ENCODE measurements around the gene RELT. TPM values are rescaled to one million over a fixed set of nuclear protein-coding genes. Genes with fewer than 3 reads are reported as not detected.

The RELT gene
- total and polyA plus RNA-seq, 2 experiments from 2014 or later = 2.0 to 6.3 TPM

GRCh38 chr11:73391665-73392064 is 15.5 kb downstream of the RELT start:
- TF ChIP-seq CTCF (conservative IDR thresholded peaks at IDR 0.05; ENCODE audit: low read depth in 2 of 2) (no peak), POLR2AphosphoS5 (IDR thresholded peaks at IDR 0.05; ENCODE audit: low read depth) (no peak), ZNF114 (CRISPR knock-in tag; IDR thresholded peaks at IDR 0.05) (no peak), STAT1 (IDR thresholded peaks at IDR 0.05; ENCODE audit: unreplicated experiment) (no peak), EZH2phosphoT487 (IDR thresholded peaks at IDR 0.05; ENCODE audit: unreplicated experiment) (no peak)
- TF ChIP-seq, protein P1, sequence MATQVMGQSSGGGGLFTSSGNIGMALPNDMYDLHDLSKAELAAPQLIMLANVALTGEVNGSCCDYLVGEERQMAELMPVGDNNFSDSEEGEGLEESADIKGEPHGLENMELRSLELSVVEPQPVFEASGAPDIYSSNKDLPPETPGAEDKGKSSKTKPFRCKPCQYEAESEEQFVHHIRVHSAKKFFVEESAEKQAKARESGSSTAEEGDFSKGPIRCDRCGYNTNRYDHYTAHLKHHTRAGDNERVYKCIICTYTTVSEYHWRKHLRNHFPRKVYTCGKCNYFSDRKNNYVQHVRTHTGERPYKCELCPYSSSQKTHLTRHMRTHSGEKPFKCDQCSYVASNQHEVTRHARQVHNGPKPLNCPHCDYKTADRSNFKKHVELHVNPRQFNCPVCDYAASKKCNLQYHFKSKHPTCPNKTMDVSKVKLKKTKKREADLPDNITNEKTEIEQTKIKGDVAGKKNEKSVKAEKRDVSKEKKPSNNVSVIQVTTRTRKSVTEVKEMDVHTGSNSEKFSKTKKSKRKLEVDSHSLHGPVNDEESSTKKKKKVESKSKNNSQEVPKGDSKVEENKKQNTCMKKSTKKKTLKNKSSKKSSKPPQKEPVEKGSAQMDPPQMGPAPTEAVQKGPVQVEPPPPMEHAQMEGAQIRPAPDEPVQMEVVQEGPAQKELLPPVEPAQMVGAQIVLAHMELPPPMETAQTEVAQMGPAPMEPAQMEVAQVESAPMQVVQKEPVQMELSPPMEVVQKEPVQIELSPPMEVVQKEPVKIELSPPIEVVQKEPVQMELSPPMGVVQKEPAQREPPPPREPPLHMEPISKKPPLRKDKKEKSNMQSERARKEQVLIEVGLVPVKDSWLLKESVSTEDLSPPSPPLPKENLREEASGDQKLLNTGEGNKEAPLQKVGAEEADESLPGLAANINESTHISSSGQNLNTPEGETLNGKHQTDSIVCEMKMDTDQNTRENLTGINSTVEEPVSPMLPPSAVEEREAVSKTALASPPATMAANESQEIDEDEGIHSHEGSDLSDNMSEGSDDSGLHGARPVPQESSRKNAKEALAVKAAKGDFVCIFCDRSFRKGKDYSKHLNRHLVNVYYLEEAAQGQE (IDR thresholded peaks at IDR 0.05; ENCODE audit: unreplicated experiment) = no peak
- H3K4me1 Mint-ChIP-seq = peaks cover 17% of the 10 kb centered on the region
- Histone ChIP-seq H3K79me2 (replicated peaks; ENCODE audit: insufficient read depth) (no peaks in the 10 kb centered on the region), H3K36me3 (ENCODE audit: insufficient read depth) (no peaks in the 10 kb centered on the region), H3K27me3 (ENCODE audit: insufficient read depth) (no peaks in the 10 kb centered on the region), H3K9me2 (ENCODE audit: insufficient read depth) (no peaks in the 10 kb centered on the region), H4K20me1 (replicated peaks; ENCODE audit: insufficient read depth) (no peaks in the 10 kb centered on the region; the same call in none of the 2 replicates), H2AFZ (no peak overlapping the region), H3F3A (replicated peaks; ENCODE audit: low read depth) (no peaks in the 10 kb centered on the region), H3K4me2 (no peak overlapping the region), H3K27ac (ENCODE audit: low read depth) (no peak overlapping the region), H3K4me1 (ENCODE audit: insufficient read depth) (no peaks in the 10 kb centered on the region), H3K4me3 (no peak overlapping the region)
- no peaks in the 10 kb centered on the region for H3K9me3 Mint-ChIP-seq
- H3K4me3 Mint-ChIP-seq = no peak overlapping the region
- no peak overlapping the region for H3K27ac Mint-ChIP-seq
- H3K36me3 Mint-ChIP-seq (ENCODE audit: low read depth) = no peaks in the 10 kb centered on the region; the same call in 2 of the 3 replicates
- peaks cover 11% of the 10 kb centered on the region for H3K27me3 Mint-ChIP-seq (ENCODE audit: insufficient read depth, low read depth, poor library complexity)
- ATAC-seq (no peak), DNase-seq (ENCODE audit: low spot score) (no peak)

GRCh38 chr11:73392108-73393010 is 16.2 kb downstream of the RELT start:
- H2AFZ ChIP-seq = no peak overlapping the region
- H3K4me3 ChIP-seq = no peak overlapping the region
- Mint-ChIP-seq H3K4me3 (no peak overlapping the region), H3K36me3 (ENCODE audit: low read depth) (no peaks in the 10 kb centered on the region; the same call in 2 of the 3 replicates), H3K9me3 (no peaks in the 10 kb centered on the region), H3K27ac (no peak overlapping the region), H3K27me3 (ENCODE audit: insufficient read depth, low read depth, poor library complexity) (peaks cover 11% of the 10 kb centered on the region), H3K4me1 (peaks cover 12% of the 10 kb centered on the region)
- no peaks in the 10 kb centered on the region for H3F3A ChIP-seq (replicated peaks; ENCODE audit: low read depth)
- no peak for ATAC-seq
- no peak for DNase-seq (ENCODE audit: low spot score)
- H3K27me3 ChIP-seq (ENCODE audit: insufficient read depth) = no peaks in the 10 kb centered on the region
- no peaks in the 10 kb centered on the region for H3K36me3 ChIP-seq (ENCODE audit: insufficient read depth)
- H4K20me1 ChIP-seq (replicated peaks; ENCODE audit: insufficient read depth) = no peaks in the 10 kb centered on the region; the same call in 1 of the 2 replicates
- no peaks in the 10 kb centered on the region for H3K9me2 ChIP-seq (ENCODE audit: insufficient read depth)
- H3K4me2 ChIP-seq = no peak overlapping the region
- H3K79me2 ChIP-seq (replicated peaks; ENCODE audit: insufficient read depth) = no peaks in the 10 kb centered on the region
- H3K27ac ChIP-seq (ENCODE audit: low read depth) = no peak overlapping the region
- no peaks in the 10 kb centered on the region for H3K4me1 ChIP-seq (ENCODE audit: insufficient read depth)
- TF ChIP-seq, protein P2, sequence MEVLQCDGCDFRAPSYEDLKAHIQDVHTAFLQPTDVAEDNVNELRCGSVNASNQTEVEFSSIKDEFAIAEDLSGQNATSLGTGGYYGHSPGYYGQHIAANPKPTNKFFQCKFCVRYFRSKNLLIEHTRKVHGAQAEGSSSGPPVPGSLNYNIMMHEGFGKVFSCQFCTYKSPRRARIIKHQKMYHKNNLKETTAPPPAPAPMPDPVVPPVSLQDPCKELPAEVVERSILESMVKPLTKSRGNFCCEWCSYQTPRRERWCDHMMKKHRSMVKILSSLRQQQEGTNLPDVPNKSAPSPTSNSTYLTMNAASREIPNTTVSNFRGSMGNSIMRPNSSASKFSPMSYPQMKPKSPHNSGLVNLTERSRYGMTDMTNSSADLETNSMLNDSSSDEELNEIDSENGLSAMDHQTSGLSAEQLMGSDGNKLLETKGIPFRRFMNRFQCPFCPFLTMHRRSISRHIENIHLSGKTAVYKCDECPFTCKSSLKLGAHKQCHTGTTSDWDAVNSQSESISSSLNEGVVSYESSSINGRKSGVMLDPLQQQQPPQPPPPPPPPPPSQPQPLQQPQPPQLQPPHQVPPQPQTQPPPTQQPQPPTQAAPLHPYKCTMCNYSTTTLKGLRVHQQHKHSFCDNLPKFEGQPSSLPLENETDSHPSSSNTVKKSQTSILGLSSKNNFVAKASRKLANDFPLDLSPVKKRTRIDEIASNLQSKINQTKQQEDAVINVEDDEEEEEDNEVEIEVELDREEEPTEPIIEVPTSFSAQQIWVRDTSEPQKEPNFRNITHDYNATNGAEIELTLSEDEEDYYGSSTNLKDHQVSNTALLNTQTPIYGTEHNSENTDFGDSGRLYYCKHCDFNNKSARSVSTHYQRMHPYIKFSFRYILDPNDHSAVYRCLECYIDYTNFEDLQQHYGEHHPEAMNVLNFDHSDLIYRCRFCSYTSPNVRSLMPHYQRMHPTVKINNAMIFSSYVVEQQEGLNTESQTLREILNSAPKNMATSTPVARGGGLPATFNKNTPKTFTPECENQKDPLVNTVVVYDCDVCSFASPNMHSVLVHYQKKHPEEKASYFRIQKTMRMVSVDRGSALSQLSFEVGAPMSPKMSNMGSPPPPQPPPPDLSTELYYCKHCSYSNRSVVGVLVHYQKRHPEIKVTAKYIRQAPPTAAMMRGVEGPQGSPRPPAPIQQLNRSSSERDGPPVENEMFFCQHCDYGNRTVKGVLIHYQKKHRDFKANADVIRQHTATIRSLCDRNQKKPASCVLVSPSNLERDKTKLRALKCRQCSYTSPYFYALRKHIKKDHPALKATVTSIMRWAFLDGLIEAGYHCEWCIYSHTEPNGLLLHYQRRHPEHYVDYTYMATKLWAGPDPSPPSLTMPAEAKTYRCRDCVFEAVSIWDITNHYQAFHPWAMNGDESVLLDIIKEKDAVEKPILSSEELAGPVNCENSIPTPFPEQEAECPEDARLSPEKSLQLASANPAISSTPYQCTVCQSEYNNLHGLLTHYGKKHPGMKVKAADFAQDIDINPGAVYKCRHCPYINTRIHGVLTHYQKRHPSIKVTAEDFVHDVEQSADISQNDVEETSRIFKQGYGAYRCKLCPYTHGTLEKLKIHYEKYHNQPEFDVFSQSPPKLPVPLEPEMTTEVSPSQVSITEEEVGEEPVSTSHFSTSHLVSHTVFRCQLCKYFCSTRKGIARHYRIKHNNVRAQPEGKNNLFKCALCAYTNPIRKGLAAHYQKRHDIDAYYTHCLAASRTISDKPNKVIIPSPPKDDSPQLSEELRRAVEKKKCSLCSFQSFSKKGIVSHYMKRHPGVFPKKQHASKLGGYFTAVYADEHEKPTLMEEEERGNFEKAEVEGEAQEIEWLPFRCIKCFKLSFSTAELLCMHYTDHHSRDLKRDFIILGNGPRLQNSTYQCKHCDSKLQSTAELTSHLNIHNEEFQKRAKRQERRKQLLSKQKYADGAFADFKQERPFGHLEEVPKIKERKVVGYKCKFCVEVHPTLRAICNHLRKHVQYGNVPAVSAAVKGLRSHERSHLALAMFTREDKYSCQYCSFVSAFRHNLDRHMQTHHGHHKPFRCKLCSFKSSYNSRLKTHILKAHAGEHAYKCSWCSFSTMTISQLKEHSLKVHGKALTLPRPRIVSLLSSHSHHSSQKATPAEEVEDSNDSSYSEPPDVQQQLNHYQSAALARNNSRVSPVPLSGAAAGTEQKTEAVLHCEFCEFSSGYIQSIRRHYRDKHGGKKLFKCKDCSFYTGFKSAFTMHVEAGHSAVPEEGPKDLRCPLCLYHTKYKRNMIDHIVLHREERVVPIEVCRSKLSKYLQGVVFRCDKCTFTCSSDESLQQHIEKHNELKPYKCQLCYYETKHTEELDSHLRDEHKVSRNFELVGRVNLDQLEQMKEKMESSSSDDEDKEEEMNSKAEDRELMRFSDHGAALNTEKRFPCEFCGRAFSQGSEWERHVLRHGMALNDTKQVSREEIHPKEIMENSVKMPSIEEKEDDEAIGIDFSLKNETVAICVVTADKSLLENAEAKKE (CRISPR knock-in tag; IDR thresholded peaks at IDR 0.05) = no peak

Data from GM23338 (cell line).